HepG2 (cell line): Measurements from ENCODE around the gene SLCO1B1. TPM values are rescaled to one million over a fixed set of nuclear protein-coding genes. Genes with fewer than 3 reads are reported as not detected.

Source experiments
- ATAC-seq: fragments of 200-7000 bp; cut with Tn5 transposase; 3 replicates; pipeline ENCODE4 v1.9.1; 2020; ENCODE audit warnings: mild to moderate bottlenecking, moderate library complexity
- BruUV-seq: library from RNA; stranded (reverse); fragments of 400-500 nt; replicated peaks from 2 replicates; lab custom pipeline; 2021; lab: Mats Ljungman, UMichigan
- CTCF ChIA-PET: fragments of 300-600 bp; formaldehyde crosslinking; extraction: SDS; loops from one replicate; lab custom pipeline; 2021; ENCODE audit warnings: low total read pairs, inconsistent platforms, low intra/inter-chr PET ratio; lab: Yijun Ruan, JAX
- POLR2A ChIA-PET: fragments of 350-600 bp; sonication (Branson Sonifier 250); formaldehyde crosslinking; loops from one replicate; lab custom pipeline; 2020; ENCODE audit warnings: antibody characterized with exemption, inconsistent platforms; lab: Yijun Ruan, JAX
- DNase-seq: peaks from one replicate; pipeline ENCODE4 v3.0.0-alpha.2; 2015; ENCODE audit warnings: low spot score
- FAIRE-seq: peaks from 3 replicates; lab custom pipeline; 2011; peaks lifted over from hg19 to GRCh38; lab: Jason Lieb, UNC
- H2AFZ ChIP-seq: one replicate; pipeline ENCODE4 v1.6.1; 2011; ENCODE audit warnings: low read length, inconsistent platforms
- H3K27ac ChIP-seq: fragments of 300-600 bp; 3 replicates; pipeline ENCODE4 v1.8.0; 2011; ENCODE audit warnings: mixed run types, mild to moderate bottlenecking, mixed read lengths, low read length, inconsistent platforms; ENCODE audit not compliant: insufficient read depth; ENCODE audit errors: extremely low read length
- H3K27me3 ChIP-seq, 2 experiments: fragments of 200-600 bp in 1 of 2; 2 replicates in 1 of 2; 3 replicates in 1 of 2; pipeline versions ENCODE4 v1.6.0 to v1.8.0; 2011; ENCODE audit warnings: low read length in 2 of 2, mild to moderate bottlenecking in 2 of 2, moderate library complexity in 2 of 2, inconsistent platforms in 1 of 2; ENCODE audit not compliant: insufficient read depth in 2 of 2, control insufficient read depth in 1 of 2
- H3K36me3 ChIP-seq, 2 experiments: fragments of 200-600 bp in 1 of 2; replicated peaks in 1 of 2; 2 replicates in 1 of 2; 3 replicates in 1 of 2; pipeline versions ENCODE4 v1.5.1 to v1.8.0; 2011; ENCODE audit warnings: low read length in 2 of 2, inconsistent platforms in 1 of 2; ENCODE audit not compliant: insufficient read depth in 2 of 2, control insufficient read depth in 1 of 2
- H3K4me1 ChIP-seq: 2 replicates; pipeline ENCODE4 v1.5.1; 2012; ENCODE audit warnings: low read length, inconsistent platforms; ENCODE audit not compliant: insufficient read depth
- H3K4me2 ChIP-seq: 2 replicates; pipeline ENCODE4 v1.6.0; 2011; ENCODE audit warnings: low read depth, low read length, inconsistent platforms
- H3K4me3 ChIP-seq, 3 experiments: fragments of 200-600 bp in 1 of 3; sonication (generic), shearing (Covaris generic) in 1 of 3; replicated peaks in 1 of 3; 2 replicates each; pipeline ENCODE4 v1.5.1; 2011 to 2016; ENCODE audit warnings: low read length in 3 of 3, inconsistent platforms in 2 of 3, low read depth in 2 of 3, mild to moderate bottlenecking in 2 of 3, control low read depth in 1 of 3, mixed read lengths in 1 of 3; ENCODE audit not compliant: insufficient read depth in 1 of 3
- H3K79me2 ChIP-seq: one replicate; pipeline ENCODE4 v1.6.1; 2011; ENCODE audit warnings: low read length, inconsistent platforms; ENCODE audit not compliant: insufficient read depth
- H3K9ac ChIP-seq: 2 replicates; pipeline ENCODE4 v1.6.0; 2011; ENCODE audit warnings: mild to moderate bottlenecking, low read depth, low read length, inconsistent platforms; ENCODE audit not compliant: insufficient read depth
- H3K9me3 ChIP-seq: 2 replicates; pipeline ENCODE4 v1.5.1; 2012; ENCODE audit warnings: mild to moderate bottlenecking, low read length
- H4K20me1 ChIP-seq: 2 replicates; pipeline ENCODE4 v1.6.0; 2011; ENCODE audit warnings: inconsistent platforms, mild to moderate bottlenecking, low read length, moderate library complexity; ENCODE audit not compliant: insufficient read depth
- CENPT ChIP-seq: sonication (generic); formaldehyde crosslinking; IDR thresholded peaks from 2 replicates; pipeline ENCODE4 v1.8.0; 2022; ENCODE audit warnings: low read depth, mild to moderate bottlenecking, moderate library complexity, missing genetic modification reagents
- POGZ ChIP-seq: sonication (generic); formaldehyde crosslinking; IDR thresholded peaks from 2 replicates; pipeline ENCODE4 v1.4.0; 2020; ENCODE audit warnings: mild to moderate bottlenecking, missing genetic modification reagents
- SRF ChIP-seq: IDR thresholded peaks from 2 replicates; pipeline ENCODE4 v1.6.1; 2011; ENCODE audit warnings: mild to moderate bottlenecking, low read depth, low read length, moderate library complexity
- ZNF160 ChIP-seq: sonication (generic); formaldehyde crosslinking; IDR thresholded peaks from 2 replicates; pipeline ENCODE4 v1.8.0; 2022; ENCODE audit warnings: mild to moderate bottlenecking, inconsistent platforms, missing genetic modification reagents
- ZNF781 ChIP-seq: sonication (generic); formaldehyde crosslinking; IDR thresholded peaks from 2 replicates; pipeline ENCODE4 v1.5.1; 2020; ENCODE audit warnings: borderline replicate concordance, mild to moderate bottlenecking, missing genetic modification reagents; ENCODE audit errors: not compliant biosample characterization
- WGBS: methylation state at CpG from one replicate; pipeline ENCODE4 v1.1.6; 2017; ENCODE audit warnings: low lambda C conversion rate; 5-methylcytosine and 5-hydroxymethylcytosine counted together
- in situ Hi-C: cut with HindIII; loops from 2 replicates; pipeline ENCODE4 v1.10.0; 2017; ENCODE audit warnings: low pct_unique_long_range_greater_than_20kb; ENCODE audit not compliant: extremely low pct_ligation_motif_present
- intact Hi-C: fragments of 100-400 bp; cut with micrococcal nuclease; formaldehyde crosslinking; loops from one replicate; pipeline ENCODE4 v1.10.0; 2022; ENCODE audit not compliant: unreplicated experiment
- polyA plus RNA-seq, 8 experiments: library from polyadenylated mRNA; depleted of rRNA in 3 of 8; stranded (reverse) in 7 of 8; unstranded in 1 of 8; fragments of >200 nt; fragmentation: Illumina TruSeq in 4 of 8; extraction: Trizol in 4 of 8; gene quantifications; 2 replicates each; pipeline versions ENCODE4 v1.2.1 to v1.2.3, GENCODE V29; 2011 to 2016; ENCODE audit warnings: low read depth in 4 of 8, missing spikeins in 1 of 8, mixed read lengths in 1 of 8; ENCODE audit not compliant: insufficient read depth in 1 of 8
- total RNA-seq, 5 experiments: library from RNA; depleted of rRNA; stranded (reverse); fragments of >200 nt; fragmentation: Illumina TruSeq; extraction: Trizol; gene quantifications; 2 replicates each; pipeline ENCODE4 v1.2.3, GENCODE V29; 2016; ENCODE audit warnings: low read depth in 1 of 5
- TF ChIP-seq, protein P1 (sequence below): sonication (generic); formaldehyde crosslinking; IDR thresholded peaks from 2 replicates; pipeline ENCODE4 v1.9.0; 2022; ENCODE audit warnings: low read depth, missing genetic modification reagents
- TF ChIP-seq, protein P2 (sequence below): sonication (generic); formaldehyde crosslinking; IDR thresholded peaks from 2 replicates; pipeline ENCODE4 v1.5.0; 2020; ENCODE audit warnings: missing genetic modification reagents, mild to moderate bottlenecking, borderline replicate concordance
- TF ChIP-seq, protein P3 (sequence below): sonication (generic); formaldehyde crosslinking; IDR thresholded peaks from 2 replicates; pipeline ENCODE4 v1.8.1; 2023; ENCODE audit warnings: mild to moderate bottlenecking, inconsistent platforms, moderate library complexity, missing genetic modification reagents, borderline replicate concordance
- TF ChIP-seq, protein P4 (sequence below): sonication (generic); formaldehyde crosslinking; IDR thresholded peaks from 2 replicates; pipeline ENCODE4 v1.4.0; 2020; ENCODE audit warnings: missing genetic modification reagents, mild to moderate bottlenecking, borderline replicate concordance
- TF ChIP-seq, protein P5 (sequence below), 2 experiments: sonication (generic) in 1 of 2; formaldehyde crosslinking in 1 of 2; IDR thresholded peaks; 2 replicates each; pipeline versions ENCODE4 v1.5.1 to v1.6.1; 2011 to 2020; ENCODE audit warnings: borderline replicate concordance in 1 of 2, low read depth in 1 of 2, low read length in 1 of 2, mild to moderate bottlenecking in 1 of 2, missing genetic modification reagents in 1 of 2, moderate library complexity in 1 of 2
- TF ChIP-seq, protein P6 (sequence below): IDR thresholded peaks from 2 replicates; pipeline ENCODE4 v1.6.1; 2016; ENCODE audit warnings: low read depth, borderline replicate concordance

Gene SLCO1B1
- total and polyA plus RNA-seq, 2 of the 13 experiments (the other 11 are each of a cell fraction or from before 2014, with no cell fraction given), result not detected

DNA sequence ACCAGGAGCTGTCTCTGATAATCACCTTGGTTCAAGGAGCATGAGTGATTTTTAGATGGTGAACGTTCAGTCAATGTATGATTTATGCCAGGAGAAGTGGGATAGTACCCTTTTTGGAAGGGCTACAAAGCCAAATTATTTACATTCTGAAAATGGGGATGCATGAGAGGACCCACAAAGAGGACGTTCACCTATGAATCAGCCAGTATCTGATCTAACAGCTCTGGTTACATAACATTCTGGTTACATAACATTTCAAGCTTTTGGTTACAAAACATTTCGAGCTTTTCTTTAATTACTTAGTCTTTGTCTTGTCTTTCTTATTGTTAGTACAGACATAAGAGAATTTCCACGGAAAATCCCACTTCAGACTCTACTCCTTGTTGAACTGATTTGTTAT is 134.9 kb downstream of the SLCO1B1 start:
- Histone ChIP-seq H3K4me2 (no peak overlapping the region), H3K9me3 (no peaks in the 10 kb centered on the region), H3K27ac (no peak overlapping the region), H3K27me3 (no peaks in the 10 kb centered on the region), H2AFZ (no peak overlapping the region), H3K4me1 (no peaks in the 10 kb centered on the region), H3K9ac (no peak overlapping the region), H4K20me1 (no peaks in the 10 kb centered on the region), H3K79me2 (no peaks in the 10 kb centered on the region), H3K36me3 (no peaks in the 10 kb centered on the region), H3K4me3 (no peak overlapping the region)
- DNase-seq (no peak), FAIRE-seq (no peak), ATAC-seq (no peak)
- POLR2A ChIA-PET, result no interaction called here
- in situ Hi-C loops (no loop called here), intact Hi-C loops (no loop called here)
- WGBS, result 0% methylated on average over 4 of the region's 4 CpGs
- CTCF ChIA-PET, result no interaction called here
- no TSS peak for BruUV-seq
- TF ChIP-seq, protein P1, sequence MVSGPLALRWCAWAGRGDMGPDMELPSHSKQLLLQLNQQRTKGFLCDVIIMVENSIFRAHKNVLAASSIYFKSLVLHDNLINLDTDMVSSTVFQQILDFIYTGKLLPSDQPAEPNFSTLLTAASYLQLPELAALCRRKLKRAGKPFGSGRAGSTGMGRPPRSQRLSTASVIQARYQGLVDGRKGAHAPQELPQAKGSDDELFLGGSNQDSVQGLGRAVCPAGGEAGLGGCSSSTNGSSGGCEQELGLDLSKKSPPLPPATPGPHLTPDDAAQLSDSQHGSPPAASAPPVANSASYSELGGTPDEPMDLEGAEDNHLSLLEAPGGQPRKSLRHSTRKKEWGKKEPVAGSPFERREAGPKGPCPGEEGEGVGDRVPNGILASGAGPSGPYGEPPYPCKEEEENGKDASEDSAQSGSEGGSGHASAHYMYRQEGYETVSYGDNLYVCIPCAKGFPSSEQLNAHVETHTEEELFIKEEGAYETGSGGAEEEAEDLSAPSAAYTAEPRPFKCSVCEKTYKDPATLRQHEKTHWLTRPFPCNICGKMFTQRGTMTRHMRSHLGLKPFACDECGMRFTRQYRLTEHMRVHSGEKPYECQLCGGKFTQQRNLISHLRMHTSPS, result no peak
- TF ChIP-seq SRF, result no peak
- TF ChIP-seq, protein P2, sequence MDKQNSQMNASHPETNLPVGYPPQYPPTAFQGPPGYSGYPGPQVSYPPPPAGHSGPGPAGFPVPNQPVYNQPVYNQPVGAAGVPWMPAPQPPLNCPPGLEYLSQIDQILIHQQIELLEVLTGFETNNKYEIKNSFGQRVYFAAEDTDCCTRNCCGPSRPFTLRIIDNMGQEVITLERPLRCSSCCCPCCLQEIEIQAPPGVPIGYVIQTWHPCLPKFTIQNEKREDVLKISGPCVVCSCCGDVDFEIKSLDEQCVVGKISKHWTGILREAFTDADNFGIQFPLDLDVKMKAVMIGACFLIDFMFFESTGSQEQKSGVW (CRISPR knock-in tag), result no peak
- TF ChIP-seq ZNF160 (CRISPR knock-in tag), result no peak
- TF ChIP-seq, protein P3, sequence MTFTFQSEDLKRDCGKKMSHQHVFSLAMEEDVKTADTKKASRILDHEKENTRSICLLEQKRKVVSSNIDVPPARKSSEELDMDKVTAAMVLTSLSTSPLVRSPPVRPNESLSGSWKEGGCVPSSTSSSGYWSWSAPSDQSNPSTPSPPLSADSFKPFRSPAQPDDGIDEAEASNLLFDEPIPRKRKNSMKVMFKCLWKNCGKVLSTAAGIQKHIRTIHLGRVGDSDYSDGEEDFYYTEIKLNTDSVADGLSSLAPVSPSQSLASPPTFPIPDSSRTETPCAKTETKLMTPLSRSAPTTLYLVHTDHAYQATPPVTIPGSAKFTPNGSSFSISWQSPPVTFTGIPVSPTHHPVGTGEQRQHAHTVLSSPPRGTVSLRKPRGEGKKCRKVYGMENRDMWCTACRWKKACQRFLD (CRISPR knock-in tag), result no peak
- TF ChIP-seq, protein P4, sequence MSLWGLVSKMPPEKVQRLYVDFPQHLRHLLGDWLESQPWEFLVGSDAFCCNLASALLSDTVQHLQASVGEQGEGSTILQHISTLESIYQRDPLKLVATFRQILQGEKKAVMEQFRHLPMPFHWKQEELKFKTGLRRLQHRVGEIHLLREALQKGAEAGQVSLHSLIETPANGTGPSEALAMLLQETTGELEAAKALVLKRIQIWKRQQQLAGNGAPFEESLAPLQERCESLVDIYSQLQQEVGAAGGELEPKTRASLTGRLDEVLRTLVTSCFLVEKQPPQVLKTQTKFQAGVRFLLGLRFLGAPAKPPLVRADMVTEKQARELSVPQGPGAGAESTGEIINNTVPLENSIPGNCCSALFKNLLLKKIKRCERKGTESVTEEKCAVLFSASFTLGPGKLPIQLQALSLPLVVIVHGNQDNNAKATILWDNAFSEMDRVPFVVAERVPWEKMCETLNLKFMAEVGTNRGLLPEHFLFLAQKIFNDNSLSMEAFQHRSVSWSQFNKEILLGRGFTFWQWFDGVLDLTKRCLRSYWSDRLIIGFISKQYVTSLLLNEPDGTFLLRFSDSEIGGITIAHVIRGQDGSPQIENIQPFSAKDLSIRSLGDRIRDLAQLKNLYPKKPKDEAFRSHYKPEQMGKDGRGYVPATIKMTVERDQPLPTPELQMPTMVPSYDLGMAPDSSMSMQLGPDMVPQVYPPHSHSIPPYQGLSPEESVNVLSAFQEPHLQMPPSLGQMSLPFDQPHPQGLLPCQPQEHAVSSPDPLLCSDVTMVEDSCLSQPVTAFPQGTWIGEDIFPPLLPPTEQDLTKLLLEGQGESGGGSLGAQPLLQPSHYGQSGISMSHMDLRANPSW (CRISPR knock-in tag), result no peak
- TF ChIP-seq POGZ, result no peak
- TF ChIP-seq, protein P5, sequence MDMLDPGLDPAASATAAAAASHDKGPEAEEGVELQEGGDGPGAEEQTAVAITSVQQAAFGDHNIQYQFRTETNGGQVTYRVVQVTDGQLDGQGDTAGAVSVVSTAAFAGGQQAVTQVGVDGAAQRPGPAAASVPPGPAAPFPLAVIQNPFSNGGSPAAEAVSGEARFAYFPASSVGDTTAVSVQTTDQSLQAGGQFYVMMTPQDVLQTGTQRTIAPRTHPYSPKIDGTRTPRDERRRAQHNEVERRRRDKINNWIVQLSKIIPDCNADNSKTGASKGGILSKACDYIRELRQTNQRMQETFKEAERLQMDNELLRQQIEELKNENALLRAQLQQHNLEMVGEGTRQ (IDR thresholded peaks at IDR 0.05; ENCODE audit: low read depth, low read length), result no peak
- TF ChIP-seq, protein P5 (CRISPR knock-in tag; IDR thresholded peaks at IDR 0.05; ENCODE audit: borderline replicate concordance), result no peak
- TF ChIP-seq, protein P6, sequence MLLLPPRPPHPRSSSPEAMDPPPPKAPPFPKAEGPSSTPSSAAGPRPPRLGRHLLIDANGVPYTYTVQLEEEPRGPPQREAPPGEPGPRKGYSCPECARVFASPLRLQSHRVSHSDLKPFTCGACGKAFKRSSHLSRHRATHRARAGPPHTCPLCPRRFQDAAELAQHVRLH (CRISPR knock-in tag), result no peak
- TF ChIP-seq CENPT (CRISPR knock-in tag), result no peak
- TF ChIP-seq ZNF781 (CRISPR knock-in tag), result no peak
